ENCODE data around the gene PRR20G.
"Not testable (repeated sequence)": the region's sequence is repeated elsewhere in the genome, so short reads cannot be mapped to it uniquely, and the experiment has no call there.

- not testable (repeated sequence) for TF ChIP-seq POLR2A (IDR thresholded peaks at IDR 0.05; ENCODE audit: low read depth, low read length); CTCF (conservative IDR thresholded peaks at IDR 0.05; ENCODE audit: low read depth, low read length); FOS (IDR thresholded peaks at IDR 0.05; ENCODE audit: low read depth, low read length); CHD1 (IDR thresholded peaks at IDR 0.05; ENCODE audit: low read depth, low read length); USF2 (IDR thresholded peaks at IDR 0.05; ENCODE audit: low read depth, low read length); RFX5 (IDR thresholded peaks at IDR 0.05; ENCODE audit: low read depth, low read length); RAD21 (IDR thresholded peaks at IDR 0.05; ENCODE audit: low read length); ELK1 (IDR thresholded peaks at IDR 0.05; ENCODE audit: borderline replicate concordance, low read depth, low read length); MXI1 (IDR thresholded peaks at IDR 0.05; ENCODE audit: borderline replicate concordance, low read depth, low read length); MAZ (IDR thresholded peaks at IDR 0.05; ENCODE audit: borderline replicate concordance, low read depth, low read length); SMC3 (IDR thresholded peaks at IDR 0.05; ENCODE audit: low read depth, low read length); BHLHE40 (IDR thresholded peaks at IDR 0.05; ENCODE audit: low read depth, low read length); CEBPB (IDR thresholded peaks at IDR 0.05; ENCODE audit: low read depth, low read length); RCOR1 (IDR thresholded peaks at IDR 0.05; ENCODE audit: insufficient replicate concordance, low read length)
Measured at GRCh38 chr3:127308821-127309220, 21.0 kb upstream of the PRR20G start.

All from IMR-90 (cell line).